SK-N-SH (cell line): Measurements from ENCODE around the gene DSCAML1. TPM values are rescaled to one million over a fixed set of nuclear protein-coding genes. Genes with fewer than 3 reads are reported as not detected.

ENCODE experiments used
- CTCF ChIA-PET: fragments of 300-600, 350-600 bp; formaldehyde crosslinking; extraction: SDS; loops from one replicate; lab custom pipeline; 2021; lab: Yijun Ruan, JAX
- POLR2A ChIA-PET: fragments of 350-600 bp; sonication (Branson Sonifier 250); formaldehyde crosslinking; extraction: SDS; loops from one replicate; lab custom pipeline; 2020; ENCODE audit warnings: antibody characterized with exemption, inconsistent platforms; lab: Yijun Ruan, JAX
- DNase-seq: peaks from one replicate; pipeline ENCODE4 v3.0.0; 2012
- H2AFZ ChIP-seq: fragments of 200-600 bp; sonication (generic); 2 replicates; pipeline ENCODE4 v1.8.1; 2016; ENCODE audit warnings: antibody characterized with exemption, mild to moderate bottlenecking, low read depth
- H3F3A ChIP-seq: fragments of 200-600 bp; sonication (generic); replicated peaks from 2 replicates; pipeline ENCODE3; 2016; ENCODE audit warnings: antibody characterized with exemption, mild to moderate bottlenecking; ENCODE audit not compliant: insufficient read depth
- H3K27ac ChIP-seq, 2 experiments: fragments of 200-500 bp in 1 of 2; fragments of 200-600 bp in 1 of 2; sonication (Bioruptor generic) in 1 of 2; sonication (generic), shearing (Covaris generic) in 1 of 2; 2 replicates each; pipeline versions ENCODE4 v1.5.1 to v1.6.1; 2014 to 2016; ENCODE audit warnings: low read depth in 2 of 2, inconsistent platforms in 1 of 2, low read length in 1 of 2, mild to moderate bottlenecking in 1 of 2, mixed read lengths in 1 of 2
- H3K27me3 ChIP-seq: fragments of 200-600 bp; sonication (generic), shearing (Covaris generic); 2 replicates; pipeline ENCODE4 v1.6.1; 2016; ENCODE audit warnings: mixed run types; ENCODE audit not compliant: insufficient read depth
- H3K36me3 ChIP-seq, 2 experiments: fragments of 200-500 bp in 1 of 2; fragments of 200-600 bp in 1 of 2; sonication (Bioruptor generic) in 1 of 2; sonication (generic) in 1 of 2; replicated peaks in 1 of 2; 2 replicates each; pipeline versions ENCODE3 to v1.5.1; 2014 to 2016; ENCODE audit warnings: low read length in 1 of 2, mild to moderate bottlenecking in 1 of 2; ENCODE audit not compliant: insufficient read depth in 2 of 2, control insufficient read depth in 1 of 2
- H3K4me1 ChIP-seq, 2 experiments: fragments of 200-500 bp in 1 of 2; fragments of 200-600 bp in 1 of 2; sonication (Bioruptor generic) in 1 of 2; sonication (generic), shearing (Covaris generic) in 1 of 2; 2 replicates each; pipeline versions ENCODE4 v1.5.1 to v1.6.1; 2014 to 2016; ENCODE audit warnings: low read depth in 1 of 2, low read length in 1 of 2, mixed run types in 1 of 2; ENCODE audit not compliant: insufficient read depth in 2 of 2, control insufficient read depth in 1 of 2
- H3K4me2 ChIP-seq: fragments of 200-600 bp; sonication (generic), shearing (Covaris generic); 2 replicates; pipeline ENCODE4 v1.6.1; 2017; ENCODE audit warnings: mixed run types
- H3K4me3 ChIP-seq, 2 experiments: fragments of 200-500 bp in 1 of 2; fragments of 200-600 bp in 1 of 2; sonication (Bioruptor generic) in 1 of 2; sonication (generic), shearing (Covaris generic) in 1 of 2; 2 replicates each; pipeline versions ENCODE4 v1.5.1 to v1.8.1; 2014 to 2016; ENCODE audit warnings: low read depth in 2 of 2, inconsistent platforms in 1 of 2, low read length in 1 of 2, mild to moderate bottlenecking in 1 of 2, mixed read lengths in 1 of 2, moderate library complexity in 1 of 2
- H3K79me2 ChIP-seq: fragments of 200-600 bp; sonication (generic); 2 replicates; pipeline ENCODE4 v1.8.1; 2017; ENCODE audit warnings: mild to moderate bottlenecking; ENCODE audit not compliant: insufficient read depth
- H3K9ac ChIP-seq: fragments of 200-600 bp; sonication (generic); 2 replicates; pipeline ENCODE4 v1.6.1; 2017; ENCODE audit warnings: mixed run types
- H3K9me2 ChIP-seq: fragments of 200-600 bp; sonication (generic); 2 replicates; pipeline ENCODE4 v1.6.1; 2017; ENCODE audit warnings: mixed run types
- H3K9me3 ChIP-seq: fragments of 200-600 bp; sonication (generic); 2 replicates; pipeline ENCODE4 v1.6.1; 2017; ENCODE audit warnings: mixed run types, mild to moderate bottlenecking, moderate library complexity
- H4K20me1 ChIP-seq: fragments of 200-600 bp; sonication (generic); 2 replicates; pipeline ENCODE4 v1.6.1; 2017; ENCODE audit warnings: mild to moderate bottlenecking, mixed run types; ENCODE audit not compliant: insufficient read depth
- ELF1 ChIP-seq: IDR thresholded peaks from 2 replicates; pipeline ENCODE4 v1.4.0; 2012
- EP300 ChIP-seq, 2 experiments: IDR thresholded peaks; 2 replicates each; pipeline versions ENCODE4 v1.4.0 to v1.6.1; 2012; ENCODE audit warnings: borderline replicate concordance in 1 of 2, low read depth in 1 of 2, low read length in 1 of 2
- EZH2phosphoT487 ChIP-seq: fragments of 200-600 bp; sonication (generic); IDR thresholded peaks from 2 replicates; pipeline ENCODE4 v1.6.1; 2017; ENCODE audit warnings: low read depth, mixed run types, mild to moderate bottlenecking, antibody characterized with exemption, moderate library complexity, borderline replicate concordance
- FOSL2 ChIP-seq: IDR thresholded peaks from 2 replicates; pipeline ENCODE4 v1.4.0; 2012; ENCODE audit warnings: low read depth, mild to moderate bottlenecking, moderate library complexity, borderline replicate concordance
- GABPA ChIP-seq: IDR thresholded peaks from 2 replicates; pipeline ENCODE4 v1.4.0; 2012; ENCODE audit warnings: low read depth, mild to moderate bottlenecking
- JUND ChIP-seq: IDR thresholded peaks from 2 replicates; pipeline ENCODE4 v1.4.0; 2012
- NFIC ChIP-seq: IDR thresholded peaks from 2 replicates; pipeline ENCODE4 v1.4.0; 2012; ENCODE audit warnings: borderline replicate concordance
- NRF1 ChIP-seq: IDR thresholded peaks from 2 replicates; pipeline ENCODE4 v1.6.1; 2012; ENCODE audit warnings: low read depth, mild to moderate bottlenecking, low read length
- POLR2AphosphoS5 ChIP-seq: IDR thresholded peaks from 2 replicates; pipeline ENCODE4 v1.6.1; 2012; ENCODE audit warnings: low read depth, low read length
- RCOR1 ChIP-seq: fragments of 150-350 bp; IDR thresholded peaks from 2 replicates; pipeline ENCODE4 v1.6.1; 2017; ENCODE audit warnings: antibody characterized with exemption, low read length
- RXRA ChIP-seq: IDR thresholded peaks from 2 replicates; pipeline ENCODE4 v1.4.0; 2012; ENCODE audit warnings: low read depth, mild to moderate bottlenecking, borderline replicate concordance
- SMC3 ChIP-seq: IDR thresholded peaks from 2 replicates; pipeline ENCODE4 v1.6.1; 2012; ENCODE audit warnings: low read depth, low read length, improper control_type of control experiment
- TEAD4 ChIP-seq: IDR thresholded peaks from 2 replicates; pipeline ENCODE4 v1.4.0; 2012; ENCODE audit warnings: mild to moderate bottlenecking, borderline replicate concordance; ENCODE audit not compliant: insufficient read depth
- WGBS: methylation state at CpG from one replicate; pipeline ENCODE4 v1.1.6; 2017; ENCODE audit warnings: low lambda C conversion rate; 5-methylcytosine and 5-hydroxymethylcytosine counted together
- polyA plus RNA-seq, 3 experiments: library from polyadenylated mRNA; depleted of rRNA; stranded (reverse); fragments of >200 nt; gene quantifications; 2 replicates each; pipeline ENCODE4 v1.2.3, GENCODE V29; 2012
- TF ChIP-seq, protein P1 (sequence below): IDR thresholded peaks from 2 replicates; pipeline ENCODE4; 2012
- TF ChIP-seq, protein P2 (sequence below): IDR thresholded peaks from 2 replicates; pipeline ENCODE4 v1.4.0; 2012; ENCODE audit warnings: low read depth, borderline replicate concordance
- TF ChIP-seq, protein P3 (sequence below): IDR thresholded peaks from 2 replicates; pipeline ENCODE4 v1.6.1; 2012; ENCODE audit warnings: mild to moderate bottlenecking, low read depth, low read length, moderate library complexity

DSCAML1 gene
- polyA plus RNA-seq, 1 of the 3 experiments (the other 2 are of a cell fraction), result not detected

DNA sequence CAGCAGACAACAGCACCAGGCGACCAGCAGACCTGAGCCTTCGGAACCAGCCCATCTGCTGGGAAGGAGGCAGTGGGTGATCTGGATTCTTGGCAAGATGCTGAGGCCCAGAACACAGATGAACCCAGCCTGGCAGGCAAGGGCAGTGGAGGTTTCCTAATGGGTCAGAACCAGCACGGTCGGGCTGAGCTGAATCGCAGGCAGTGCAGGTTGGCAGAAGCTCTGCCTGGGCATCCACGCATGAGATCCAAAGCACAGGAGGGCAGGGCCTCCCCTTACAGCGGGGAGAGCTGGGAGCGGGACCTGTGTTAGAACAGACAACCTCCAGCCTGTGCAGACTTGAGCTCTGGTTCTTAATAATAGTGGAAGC is 47.5 kb downstream of the DSCAML1 start:
- CTCF ChIA-PET, result interaction anchor here (0.6 to 1.8 kb wide), 7 partner anchors 12 to 306 kb away, joined by 3 to 9 read pairs (median 4); no protein-coding TSS in a partner anchor
- no peaks in the 10 kb centered on the region for H3K79me2 ChIP-seq

DNA sequence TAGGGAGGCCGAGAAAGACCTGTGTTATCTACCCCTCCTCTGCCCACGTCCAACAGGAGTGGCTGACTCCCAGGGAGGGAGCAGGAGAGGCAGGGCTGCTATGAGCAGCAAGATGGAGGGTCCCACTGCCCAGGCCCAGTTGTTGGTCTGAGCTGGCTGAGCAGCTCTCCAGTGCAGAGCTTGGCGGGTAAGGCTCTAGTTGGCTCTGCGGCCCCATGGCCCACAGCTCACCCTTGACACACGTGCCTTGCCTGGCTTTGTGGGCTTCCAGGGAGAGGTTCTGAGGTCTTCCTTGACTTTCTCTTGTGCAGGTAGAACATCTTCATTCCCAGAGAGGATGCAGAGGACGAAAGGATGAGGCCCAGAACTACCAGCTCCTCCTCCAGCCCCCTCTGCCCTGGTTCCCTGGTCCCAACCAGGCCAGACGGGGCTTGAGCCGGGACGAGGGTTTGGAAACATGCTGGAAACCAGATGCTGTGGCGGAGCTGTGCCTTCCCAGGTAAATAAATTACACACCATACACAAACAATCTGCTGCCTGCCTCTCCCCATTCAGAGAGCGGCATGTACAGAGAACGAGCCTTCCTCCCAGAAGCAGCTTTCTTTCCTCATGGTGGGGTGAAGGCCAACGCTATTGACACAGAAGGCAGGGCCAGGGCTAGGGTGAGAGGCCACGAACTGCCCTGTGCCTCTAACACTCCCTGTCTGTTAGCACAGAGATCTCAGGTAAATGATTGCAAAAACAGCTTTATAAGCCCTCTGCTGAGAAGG is 48.1 kb downstream of the DSCAML1 start:
- no peak for DNase-seq
- Histone ChIP-seq H3K27ac (no peak overlapping the region), H3F3A (no peaks in the 10 kb centered on the region), H2AFZ (no peak overlapping the region), H3K9me2 (no peaks in the 10 kb centered on the region), H3K9me3 (no peaks in the 10 kb centered on the region), H4K20me1 (no peaks in the 10 kb centered on the region), H3K36me3 (no peaks in the 10 kb centered on the region), H3K79me2 (no peaks in the 10 kb centered on the region), H3K4me2 (no peak overlapping the region), H3K9ac (no peak overlapping the region), H3K27me3 (no peaks in the 10 kb centered on the region; the same call in 1 of the 2 replicates), H3K4me3 (no peak overlapping the region), H3K4me1 (peaks cover 0 to 7% of the 10 kb centered on the region in 2 experiments; a peak in 1 of 4 replicates)
- TF ChIP-seq GABPA (no peak), FOSL2 (no peak), TEAD4 (no peak), EZH2phosphoT487 (no peak), NFIC (no peak), RCOR1 (no peak), EP300 (IDR thresholded peaks at IDR 0.05; ENCODE audit: borderline replicate concordance in 1 of 2, low read depth in 1 of 2, low read length in 1 of 2) (no peak), NRF1 (no peak), ELF1 (no peak)
- TF ChIP-seq, protein P1, sequence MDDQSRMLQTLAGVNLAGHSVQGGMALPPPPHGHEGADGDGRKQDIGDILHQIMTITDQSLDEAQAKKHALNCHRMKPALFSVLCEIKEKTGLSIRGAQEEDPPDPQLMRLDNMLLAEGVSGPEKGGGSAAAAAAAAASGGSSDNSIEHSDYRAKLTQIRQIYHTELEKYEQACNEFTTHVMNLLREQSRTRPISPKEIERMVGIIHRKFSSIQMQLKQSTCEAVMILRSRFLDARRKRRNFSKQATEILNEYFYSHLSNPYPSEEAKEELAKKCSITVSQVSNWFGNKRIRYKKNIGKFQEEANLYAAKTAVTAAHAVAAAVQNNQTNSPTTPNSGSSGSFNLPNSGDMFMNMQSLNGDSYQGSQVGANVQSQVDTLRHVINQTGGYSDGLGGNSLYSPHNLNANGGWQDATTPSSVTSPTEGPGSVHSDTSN, result no peak
- 44% methylated on average over 9 of the region's 14 CpGs for WGBS
- CTCF ChIA-PET, result interaction anchor here (0.6 to 1.8 kb wide), 7 partner anchors 11 to 305 kb away, joined by 3 to 9 read pairs (median 4); no protein-coding TSS in a partner anchor
- POLR2A ChIA-PET, result interaction anchor here (0.6 kb wide), 1 partner anchor 324 kb away, joined by 5 read pairs; no protein-coding TSS in a partner anchor

More for the DNA sequence above, 47.5 kb downstream of the DSCAML1 start:
- 79% methylated on average over 5 of the region's 8 CpGs for WGBS
- H3K27me3 ChIP-seq, result no peaks in the 10 kb centered on the region; the same call in 1 of the 2 replicates
- no peaks in the 10 kb centered on the region for H3K9me3 ChIP-seq
- TF ChIP-seq, protein P2, sequence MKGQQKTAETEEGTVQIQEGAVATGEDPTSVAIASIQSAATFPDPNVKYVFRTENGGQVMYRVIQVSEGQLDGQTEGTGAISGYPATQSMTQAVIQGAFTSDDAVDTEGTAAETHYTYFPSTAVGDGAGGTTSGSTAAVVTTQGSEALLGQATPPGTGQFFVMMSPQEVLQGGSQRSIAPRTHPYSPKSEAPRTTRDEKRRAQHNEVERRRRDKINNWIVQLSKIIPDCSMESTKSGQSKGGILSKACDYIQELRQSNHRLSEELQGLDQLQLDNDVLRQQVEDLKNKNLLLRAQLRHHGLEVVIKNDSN, result no peak
- TF ChIP-seq POLR2AphosphoS5, result no peak
- no peak for TF ChIP-seq SMC3
- TF ChIP-seq, protein P3, sequence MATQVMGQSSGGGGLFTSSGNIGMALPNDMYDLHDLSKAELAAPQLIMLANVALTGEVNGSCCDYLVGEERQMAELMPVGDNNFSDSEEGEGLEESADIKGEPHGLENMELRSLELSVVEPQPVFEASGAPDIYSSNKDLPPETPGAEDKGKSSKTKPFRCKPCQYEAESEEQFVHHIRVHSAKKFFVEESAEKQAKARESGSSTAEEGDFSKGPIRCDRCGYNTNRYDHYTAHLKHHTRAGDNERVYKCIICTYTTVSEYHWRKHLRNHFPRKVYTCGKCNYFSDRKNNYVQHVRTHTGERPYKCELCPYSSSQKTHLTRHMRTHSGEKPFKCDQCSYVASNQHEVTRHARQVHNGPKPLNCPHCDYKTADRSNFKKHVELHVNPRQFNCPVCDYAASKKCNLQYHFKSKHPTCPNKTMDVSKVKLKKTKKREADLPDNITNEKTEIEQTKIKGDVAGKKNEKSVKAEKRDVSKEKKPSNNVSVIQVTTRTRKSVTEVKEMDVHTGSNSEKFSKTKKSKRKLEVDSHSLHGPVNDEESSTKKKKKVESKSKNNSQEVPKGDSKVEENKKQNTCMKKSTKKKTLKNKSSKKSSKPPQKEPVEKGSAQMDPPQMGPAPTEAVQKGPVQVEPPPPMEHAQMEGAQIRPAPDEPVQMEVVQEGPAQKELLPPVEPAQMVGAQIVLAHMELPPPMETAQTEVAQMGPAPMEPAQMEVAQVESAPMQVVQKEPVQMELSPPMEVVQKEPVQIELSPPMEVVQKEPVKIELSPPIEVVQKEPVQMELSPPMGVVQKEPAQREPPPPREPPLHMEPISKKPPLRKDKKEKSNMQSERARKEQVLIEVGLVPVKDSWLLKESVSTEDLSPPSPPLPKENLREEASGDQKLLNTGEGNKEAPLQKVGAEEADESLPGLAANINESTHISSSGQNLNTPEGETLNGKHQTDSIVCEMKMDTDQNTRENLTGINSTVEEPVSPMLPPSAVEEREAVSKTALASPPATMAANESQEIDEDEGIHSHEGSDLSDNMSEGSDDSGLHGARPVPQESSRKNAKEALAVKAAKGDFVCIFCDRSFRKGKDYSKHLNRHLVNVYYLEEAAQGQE, result no peak
- no peak for TF ChIP-seq NRF1
- no peak for TF ChIP-seq RXRA
- TF ChIP-seq JUND, result no peak
- no peak overlapping the region for H2AFZ ChIP-seq
- POLR2A ChIA-PET, result interaction anchor here (0.6 kb wide), 1 partner anchor 325 kb away, joined by 5 read pairs; no protein-coding TSS in a partner anchor
- H3K9ac ChIP-seq, result no peak overlapping the region
- no peak overlapping the region for H3K4me2 ChIP-seq
- no peaks in the 10 kb centered on the region for H3F3A ChIP-seq
- H3K36me3 ChIP-seq, result no peaks in the 10 kb centered on the region
- H3K9me2 ChIP-seq, result no peaks in the 10 kb centered on the region
- peaks cover 0 to 7% of the 10 kb centered on the region in 2 experiments; a peak in 1 of 4 replicates for H3K4me1 ChIP-seq
- H4K20me1 ChIP-seq, result no peaks in the 10 kb centered on the region
- no peak for DNase-seq
- no peak overlapping the region for H3K27ac ChIP-seq
- no peak overlapping the region for H3K4me3 ChIP-seq
